GM04503 (cell line): ENCODE data around the gene LARP1.

Experiments used
- DNase-seq: peaks from one replicate; pipeline ENCODE4 v3.0.0-alpha.2; 2012; ENCODE audit warnings: low read depth

LARP1 gene

GRCh38 chr5:154858297-154858971, 103.3 kb downstream of the LARP1 start, which contains the start of gene CNOT8:
Gene CNOT8 (plus strand): TSS chr5:154858627. CDS start chr5:154863279, 4,652 bp downstream.
- DNase-seq = peak; percentile 78

GRCh38 chr5:154858972-154859871, 104.0 kb downstream of the LARP1 start:
- no peak for DNase-seq

- DNase-seq = no peak
These were observed 104.9 kb downstream of the LARP1 start for GRCh38 chr5:154860123-154860522.

- DNase-seq = no peak
These were observed 105.6 kb downstream of the LARP1 start for GRCh38 chr5:154860765-154861164.

- DNase-seq = no peak
These were observed 106.8 kb downstream of the LARP1 start for GRCh38 chr5:154861946-154862345.

GRCh38 chr5:154862766-154863165, 107.6 kb downstream of the LARP1 start:
- no peak for DNase-seq

GRCh38 chr5:154863291-154864080, 108.3 kb downstream of the LARP1 start:
- no peak for DNase-seq

- DNase-seq = no peak
These were observed 110.4 kb downstream of the LARP1 start for GRCh38 chr5:154865466-154866184.

GRCh38 chr5:154866841-154867240, 111.7 kb downstream of the LARP1 start:
- no peak for DNase-seq
